Prostate gland (tissue), 2 donors: Measurements from ENCODE around the gene PPP2R5C. TPM values are rescaled to one million over a fixed set of nuclear protein-coding genes. Genes with fewer than 3 reads are reported as not detected.

ENCODE experiments used
- DNase-seq: peaks from one replicate; pipeline ENCODE4 v3.0.0-alpha.2; 2019; ENCODE audit warnings: low spot score
- H3K27ac ChIP-seq, 2 donors: fragments of 200-600 bp; sonication (generic); 2 replicates each; pipeline ENCODE4 v1.5.1; 2017 to 2019
- H3K27me3 ChIP-seq: fragments of 200-600 bp; sonication (generic); replicated peaks from 2 replicates; pipeline ENCODE4 v1.5.1; 2019; ENCODE audit not compliant: insufficient read depth
- H3K36me3 ChIP-seq, 2 donors: fragments of 200-600 bp; sonication (generic); 1 replicate in 1 of 2; 2 replicates in 1 of 2; pipeline versions ENCODE4 v1.5.1 to v1.8.1; 2017 to 2019
- H3K4me1 ChIP-seq: fragments of 200-600 bp; sonication (generic); replicated peaks from 2 replicates; pipeline ENCODE4 v1.5.1; 2019
- H3K4me3 ChIP-seq, 2 donors: fragments of 200-600 bp; sonication (generic); 2 replicates each; pipeline ENCODE4 v1.5.1; 2017 to 2019
- H3K9me3 ChIP-seq: fragments of 200-600 bp; sonication (generic); 2 replicates; pipeline ENCODE4 v1.5.1; 2017
- POLR2A ChIP-seq: fragments of 450-650 bp; IDR thresholded peaks from one replicate; pipeline ENCODE4 v1.6.1; 2016; ENCODE audit warnings: antibody characterized with exemption, mild to moderate bottlenecking
- POLR2AphosphoS5 ChIP-seq: sonication (generic); formaldehyde crosslinking; IDR thresholded peaks from one replicate; pipeline ENCODE4 v1.6.1; 2017; ENCODE audit warnings: antibody characterized with exemption
- WGBS: methylation state at CpG from one replicate; pipeline ENCODE4 v1.1.5; 2018; 5-methylcytosine and 5-hydroxymethylcytosine counted together
- intact Hi-C: fragments of 100-400 bp; cut with DNase I; formaldehyde crosslinking; loops from one replicate; pipeline ENCODE4 v1.14.2; 2022
- total RNA-seq, 2 donors: library from RNA; depleted of rRNA; stranded (reverse); fragments of >200 nt; gene quantifications; one replicate each; pipeline ENCODE4 v1.1.0, GENCODE V29; 2016
- TF ChIP-seq, protein P1 (sequence below), 4 experiments: fragments of 200-600 bp in 2 of 4; fragments of 450-650 bp in 2 of 4; sonication (generic) in 2 of 4; IDR thresholded peaks; 1 replicate in 3 of 4; 2 replicates in 1 of 4; pipeline ENCODE4 v1.5.1; 2016 to 2019; ENCODE audit warnings: antibody characterized with exemption in 4 of 4, mild to moderate bottlenecking in 2 of 4, moderate library complexity in 2 of 4

Gene PPP2R5C
- total RNA-seq, 2 donors from 2014 or later, result 67.8 to 96.2 TPM

DNA sequence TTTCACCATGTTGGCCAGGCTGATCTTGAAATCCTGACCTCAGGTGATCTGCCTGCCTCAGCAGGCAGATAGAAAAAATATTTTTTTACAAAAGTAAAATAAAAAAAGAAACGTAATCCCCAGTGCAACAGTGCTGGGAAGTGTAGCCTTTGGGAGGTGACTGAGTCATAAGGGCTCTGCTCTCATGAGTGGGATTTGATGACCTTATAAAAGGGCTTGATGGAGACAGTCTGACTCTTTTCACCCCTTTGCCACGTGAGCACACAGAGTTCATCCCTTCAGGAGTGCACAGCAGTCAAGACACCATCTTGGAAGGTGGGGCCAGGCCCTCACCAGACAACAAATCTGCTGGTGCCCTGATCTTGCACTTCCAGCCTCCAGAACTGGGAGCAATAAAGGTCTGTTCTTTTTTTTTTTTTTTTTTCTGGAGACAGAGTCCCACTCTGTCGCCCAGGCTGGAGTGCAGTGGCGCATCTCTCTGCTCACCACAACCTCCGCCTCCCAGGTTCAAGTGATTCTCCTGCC is 178.2 kb downstream of the PPP2R5C start:
- WGBS, result 72% methylated on average over 5 of the region's 5 CpGs
- intact Hi-C loops, result loop anchor here (10.0 kb wide), 1 partner anchor 115 kb away; no protein-coding TSS in a partner anchor
- Histone ChIP-seq H3K27ac (no peak overlapping the region), H3K4me3 (no peak overlapping the region), H3K36me3 (no peaks in the 10 kb centered on the region), H3K9me3 (no peaks in the 10 kb centered on the region), H3K4me1 (no peaks in the 10 kb centered on the region), H3K27me3 (no peaks in the 10 kb centered on the region)
- no peak for TF ChIP-seq POLR2AphosphoS5
- TF ChIP-seq, protein P1, sequence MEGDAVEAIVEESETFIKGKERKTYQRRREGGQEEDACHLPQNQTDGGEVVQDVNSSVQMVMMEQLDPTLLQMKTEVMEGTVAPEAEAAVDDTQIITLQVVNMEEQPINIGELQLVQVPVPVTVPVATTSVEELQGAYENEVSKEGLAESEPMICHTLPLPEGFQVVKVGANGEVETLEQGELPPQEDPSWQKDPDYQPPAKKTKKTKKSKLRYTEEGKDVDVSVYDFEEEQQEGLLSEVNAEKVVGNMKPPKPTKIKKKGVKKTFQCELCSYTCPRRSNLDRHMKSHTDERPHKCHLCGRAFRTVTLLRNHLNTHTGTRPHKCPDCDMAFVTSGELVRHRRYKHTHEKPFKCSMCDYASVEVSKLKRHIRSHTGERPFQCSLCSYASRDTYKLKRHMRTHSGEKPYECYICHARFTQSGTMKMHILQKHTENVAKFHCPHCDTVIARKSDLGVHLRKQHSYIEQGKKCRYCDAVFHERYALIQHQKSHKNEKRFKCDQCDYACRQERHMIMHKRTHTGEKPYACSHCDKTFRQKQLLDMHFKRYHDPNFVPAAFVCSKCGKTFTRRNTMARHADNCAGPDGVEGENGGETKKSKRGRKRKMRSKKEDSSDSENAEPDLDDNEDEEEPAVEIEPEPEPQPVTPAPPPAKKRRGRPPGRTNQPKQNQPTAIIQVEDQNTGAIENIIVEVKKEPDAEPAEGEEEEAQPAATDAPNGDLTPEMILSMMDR (IDR thresholded peaks at IDR 0.05), result no peak
- DNase-seq, result no peak

DNA sequence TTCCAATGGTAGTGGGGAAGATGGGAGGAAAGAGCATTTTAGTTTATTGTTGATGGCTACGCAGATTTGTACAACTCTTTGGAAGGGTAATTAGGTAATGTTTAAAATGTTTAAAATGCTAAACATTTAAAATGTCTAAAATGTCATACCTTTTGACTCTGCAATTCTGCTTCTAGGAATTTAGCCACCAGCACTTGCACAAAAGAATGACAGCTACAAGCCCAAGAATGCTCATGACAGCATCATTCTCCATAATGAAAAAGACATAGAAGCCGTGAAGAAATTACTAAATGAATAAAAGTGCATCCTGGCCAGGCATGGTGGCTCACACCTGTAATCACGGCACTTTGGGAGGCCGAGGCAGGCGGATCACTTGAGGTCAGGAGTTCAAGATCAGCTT is 182.9 kb downstream of the PPP2R5C start:
- no peaks in the 10 kb centered on the region for H3K9me3 ChIP-seq
- no peak overlapping the region for H3K27ac ChIP-seq
- H3K4me3 ChIP-seq, result no peak overlapping the region
- H3K4me1 ChIP-seq, result peaks cover 5% of the 10 kb centered on the region
- 76% methylated on average over 5 of the region's 5 CpGs for WGBS
- DNase-seq, result no peak
- intact Hi-C loops, result loop anchor here (10.0 kb wide), 1 partner anchor 120 kb away; no protein-coding TSS in a partner anchor
- no peaks in the 10 kb centered on the region for H3K27me3 ChIP-seq
- H3K36me3 ChIP-seq, result no peaks in the 10 kb centered on the region
- no peak for TF ChIP-seq POLR2AphosphoS5

DNA sequence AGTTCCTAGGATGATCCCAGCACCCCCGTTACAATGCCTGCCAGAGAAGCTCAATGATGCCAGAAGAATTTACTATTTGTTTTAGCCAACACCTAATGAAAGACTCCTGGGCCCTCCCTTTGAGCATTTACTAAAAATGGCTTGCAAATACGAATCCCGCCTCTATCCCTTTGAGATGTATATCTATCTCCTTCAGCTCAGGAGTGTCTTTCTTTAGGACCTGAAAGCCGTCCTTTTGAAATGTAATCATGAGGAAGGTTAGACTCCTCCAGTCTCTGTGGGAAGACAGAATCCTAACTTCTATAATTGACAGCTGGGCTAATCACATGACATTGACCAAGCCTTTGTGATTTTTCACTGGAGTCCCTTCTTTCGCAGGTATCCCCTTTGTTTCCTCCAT is 183.7 kb downstream of the PPP2R5C start:
- intact Hi-C loops, result loop anchor here (5.0 to 10.0 kb wide), 2 partner anchors 120 to 173 kb away; no protein-coding TSS in a partner anchor
- 14% methylated on average over 5 of the region's 5 CpGs for WGBS
- DNase-seq, result no peak
- TF ChIP-seq, protein P1 (IDR thresholded peaks at IDR 0.05), result no peak
- TF ChIP-seq POLR2A, result no peak
- no peak for TF ChIP-seq POLR2AphosphoS5
- peaks cover 5% of the 10 kb centered on the region for H3K4me1 ChIP-seq
- H3K27ac ChIP-seq, result no peak overlapping the region
- H3K9me3 ChIP-seq, result no peaks in the 10 kb centered on the region
- H3K4me3 ChIP-seq, result no peak overlapping the region
- no peaks in the 10 kb centered on the region for H3K27me3 ChIP-seq
- no peaks in the 10 kb centered on the region for H3K36me3 ChIP-seq

DNA sequence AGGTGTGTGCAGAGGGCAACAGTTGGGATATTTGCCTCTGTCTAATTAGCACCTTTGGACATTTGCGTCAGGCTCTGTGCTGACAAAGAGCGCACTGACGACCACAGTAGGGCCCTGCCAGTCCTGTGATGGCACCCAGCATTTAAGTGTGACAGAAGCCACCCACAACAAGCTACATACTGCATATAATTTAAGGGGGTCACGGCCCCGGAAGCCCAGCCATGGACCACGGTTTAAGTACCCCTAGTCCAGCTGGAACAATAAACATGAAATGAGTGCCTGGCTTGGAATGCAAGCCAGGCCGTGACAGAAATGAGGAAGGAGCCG is 186.0 kb downstream of the PPP2R5C start:
- no peaks in the 10 kb centered on the region for H3K9me3 ChIP-seq
- peak overlapping the region; percentile 95 to 98 for H3K27ac ChIP-seq
- 11% methylated on average over 8 of the region's 8 CpGs for WGBS
- H3K27me3 ChIP-seq, result no peaks in the 10 kb centered on the region
- no peaks in the 10 kb centered on the region for H3K36me3 ChIP-seq
- peaks cover 5% of the 10 kb centered on the region for H3K4me1 ChIP-seq
- intact Hi-C loops, result loop anchor here (5.0 to 10.0 kb wide), 2 partner anchors 123 to 175 kb away; no protein-coding TSS in a partner anchor
- H3K4me3 ChIP-seq, result peak overlapping the region; percentile 55 to 70
- no peak for DNase-seq
- TF ChIP-seq POLR2A (no peak), POLR2AphosphoS5 (no peak)
- TF ChIP-seq, protein P1 (IDR thresholded peaks at IDR 0.05), result no peak

DNA sequence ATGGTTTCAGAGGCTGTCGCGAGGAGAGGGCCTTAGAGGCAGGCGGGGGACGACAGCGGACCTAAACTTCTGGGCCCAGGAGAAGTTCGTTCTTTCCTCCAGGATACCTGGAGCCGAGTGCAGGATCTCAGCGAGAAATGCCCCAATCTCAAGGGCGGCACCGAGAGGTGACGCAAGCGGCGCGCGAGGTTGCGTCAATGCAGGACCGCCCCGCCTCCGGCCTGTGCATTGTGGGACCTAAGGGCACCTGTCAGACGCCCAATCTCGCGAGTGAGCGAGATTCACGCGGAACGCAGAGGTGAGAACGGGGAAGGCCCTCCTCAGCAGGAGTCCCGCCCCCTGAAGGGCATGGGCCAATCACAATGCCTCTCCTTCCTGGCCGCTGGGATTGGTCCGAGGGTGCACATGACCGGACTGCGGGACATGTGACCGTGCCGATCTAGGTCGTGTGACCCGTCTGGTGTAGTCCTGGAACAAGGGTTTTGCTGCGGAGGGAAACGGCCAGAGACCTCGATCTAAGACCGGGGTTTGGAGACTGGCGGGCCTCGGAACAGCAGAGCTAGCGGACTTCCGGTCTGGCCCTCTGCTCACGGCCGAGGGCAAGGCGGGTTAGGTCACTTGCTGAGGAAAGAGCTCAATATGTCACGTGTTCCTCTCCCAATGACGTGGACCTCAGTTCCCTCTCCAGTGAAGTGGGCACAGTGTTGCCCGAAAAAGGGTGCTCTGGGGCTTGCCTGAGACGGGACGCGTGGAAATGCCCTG is 186.6 kb downstream of the PPP2R5C start:
- Histone ChIP-seq H3K9me3 (no peaks in the 10 kb centered on the region), H3K4me1 (peaks cover 5% of the 10 kb centered on the region), H3K27me3 (no peaks in the 10 kb centered on the region), H3K27ac (peak overlapping the region; percentile 95 to 98), H3K4me3 (peak overlapping the region; percentile 55 to 70), H3K36me3 (no peaks in the 10 kb centered on the region)
- under 1% methylated on average over 53 of the region's 53 CpGs for WGBS
- TF ChIP-seq POLR2A (peak; percentile 92), POLR2AphosphoS5 (peak; percentile 100)
- TF ChIP-seq, protein P1 (IDR thresholded peaks at IDR 0.05), result peak in 2 of 4 experiments; percentile 15 to 17
- DNase-seq, result peak; percentile 100
- intact Hi-C loops, result loop anchor here (5.0 to 10.0 kb wide), 2 partner anchors 123 to 176 kb away; no protein-coding TSS in a partner anchor
